H4 (cell line): ENCODE measurements around the gene ARHGAP44. TPM values are rescaled to one million over a fixed set of nuclear protein-coding genes. Genes with fewer than 3 reads are reported as not detected.
"Not testable (repeated sequence)": the region's sequence is repeated elsewhere in the genome, so short reads cannot be mapped to it uniquely, and the experiment has no call there.

ENCODE experiments used
- DNase-seq: peaks from one replicate; pipeline ENCODE4 v3.0.0-alpha.2; 2015; ENCODE audit warnings: low spot score
- total RNA-seq: library from RNA; depleted of rRNA; stranded (reverse); fragments of >200 nt; shearing (Covaris generic); gene quantifications from 2 replicates; pipeline ENCODE4 v1.2.3, GENCODE V29; 2014

Gene ARHGAP44
- total RNA-seq, 1 experiment from 2014 or later = 1.7 TPM

DNA sequence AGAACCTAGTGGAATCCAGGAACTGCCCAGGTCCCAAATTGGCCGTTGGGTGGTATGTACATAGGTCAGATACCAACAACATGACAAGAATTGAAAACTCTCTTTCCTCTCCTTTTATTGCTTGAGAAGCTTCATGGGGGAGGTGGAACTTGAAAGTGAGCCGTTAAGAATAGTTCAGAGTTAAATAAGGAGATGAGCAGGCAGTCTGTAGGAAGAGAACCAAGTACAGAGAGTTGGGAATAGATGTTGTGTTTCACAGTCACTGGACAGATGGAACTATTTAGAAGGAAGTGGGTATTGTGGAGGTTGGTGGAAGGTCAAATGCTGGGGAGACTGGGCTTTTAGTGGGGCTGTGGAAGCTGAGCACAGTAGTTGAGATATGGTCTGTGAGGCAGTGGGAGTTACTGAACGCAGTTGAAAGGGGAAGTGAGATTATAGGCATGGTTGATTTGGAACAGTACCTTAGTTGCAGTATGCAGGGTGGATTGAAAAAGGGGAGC lies 26.4 kb downstream of the ARHGAP44 start:
- no peak for DNase-seq

DNA sequence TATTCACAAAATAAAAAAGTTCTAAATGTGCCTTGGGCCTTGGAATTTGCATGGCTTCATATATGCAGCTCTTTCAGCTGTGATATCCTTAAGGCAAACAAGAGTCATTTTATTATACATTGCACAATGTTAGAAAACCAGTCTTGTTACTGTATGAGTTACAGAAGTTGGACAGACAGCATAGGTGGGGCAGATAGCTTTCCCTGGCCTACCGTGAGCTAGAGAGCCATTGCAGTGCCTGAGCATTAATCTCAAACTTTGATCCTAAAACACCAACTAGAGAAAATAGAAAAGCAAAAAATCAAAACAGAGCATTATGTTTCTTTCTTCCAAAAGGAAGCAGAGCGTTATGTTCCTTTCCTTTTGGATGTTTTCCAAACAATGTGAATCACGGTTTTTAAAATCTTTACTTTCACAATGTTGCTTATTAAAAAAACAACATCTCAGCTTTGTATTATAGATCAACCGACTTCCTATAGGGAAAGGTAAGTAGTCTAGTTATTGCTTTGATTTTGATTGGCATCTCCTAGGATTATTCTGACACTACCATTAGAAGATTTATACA lies 32.2 kb downstream of the ARHGAP44 start:
- no peak for DNase-seq

- no peak for DNase-seq
Measured at GRCh38 chr17:12826431-12826830, 37.1 kb downstream of the ARHGAP44 start.

DNA sequence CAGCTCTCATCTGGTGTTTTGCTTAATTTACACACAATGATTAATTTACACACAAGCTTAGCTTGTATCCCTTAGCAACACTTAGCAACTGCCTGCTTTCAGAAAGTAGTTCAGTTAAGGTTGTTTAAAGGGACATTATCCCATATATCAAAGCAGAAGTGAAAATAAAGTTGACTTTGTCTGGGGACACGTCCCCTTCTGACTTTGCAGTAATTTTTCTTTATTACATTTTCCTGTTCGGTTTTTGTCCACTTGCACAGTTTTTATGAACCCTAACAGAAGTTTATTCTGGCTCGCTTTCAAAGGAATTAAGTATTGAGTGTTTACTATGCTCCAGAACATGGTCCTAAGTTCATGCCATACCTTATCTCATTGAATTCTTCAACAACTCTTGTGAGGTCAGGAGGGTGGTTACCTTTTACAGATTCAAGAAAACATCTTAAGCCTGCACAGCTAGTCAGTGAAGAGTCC lies 41.5 kb downstream of the ARHGAP44 start:
- DNase-seq = no peak

DNA sequence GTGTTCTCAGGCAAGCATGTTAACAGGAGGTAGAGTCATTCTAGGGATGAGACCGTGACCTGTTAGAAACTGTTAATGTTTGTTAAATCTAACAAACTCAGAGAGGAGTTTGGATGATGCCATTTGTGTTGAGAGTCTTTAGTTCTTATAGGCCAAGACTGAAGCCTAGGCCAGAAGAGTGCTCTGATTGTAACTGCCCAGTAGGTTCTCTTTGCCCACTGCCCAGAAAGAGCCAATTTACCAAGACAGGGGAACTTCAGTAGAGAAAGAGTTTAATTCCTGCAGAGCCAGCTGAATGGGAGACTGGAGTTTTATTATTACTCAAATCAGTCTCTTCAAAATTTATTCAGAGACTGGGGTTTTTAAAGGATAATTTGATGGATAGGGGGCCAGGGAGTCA lies 42.5 kb downstream of the ARHGAP44 start:
- DNase-seq = no peak

DNA sequence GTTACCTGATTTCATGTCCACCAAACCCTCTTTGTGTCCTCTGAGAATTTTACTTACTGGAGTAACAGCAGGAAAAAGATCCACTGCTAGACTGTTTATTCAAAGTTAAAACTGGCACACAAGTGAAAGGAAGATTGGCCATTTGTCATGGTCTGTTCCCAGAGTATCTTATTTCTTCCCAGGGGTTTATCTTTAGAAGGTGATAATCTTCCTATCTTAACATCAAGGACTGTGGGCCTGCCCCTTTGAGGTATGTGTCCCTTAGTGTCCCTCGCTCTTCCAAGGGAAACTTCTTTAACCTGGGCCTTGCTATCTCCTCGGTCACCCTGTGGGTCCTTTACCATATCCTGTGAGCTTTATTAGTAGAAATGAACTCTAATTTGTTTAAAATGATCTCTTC lies 49.7 kb downstream of the ARHGAP44 start:
- DNase-seq = no peak

- DNase-seq = no peak
Measured at GRCh38 chr17:12842936-12843335, 53.6 kb downstream of the ARHGAP44 start.

- DNase-seq = no peak
Measured at GRCh38 chr17:12850996-12851395, 61.7 kb downstream of the ARHGAP44 start.

- no peak for DNase-seq
Measured at GRCh38 chr17:12851901-12852435, 62.7 kb downstream of the ARHGAP44 start.

DNA sequence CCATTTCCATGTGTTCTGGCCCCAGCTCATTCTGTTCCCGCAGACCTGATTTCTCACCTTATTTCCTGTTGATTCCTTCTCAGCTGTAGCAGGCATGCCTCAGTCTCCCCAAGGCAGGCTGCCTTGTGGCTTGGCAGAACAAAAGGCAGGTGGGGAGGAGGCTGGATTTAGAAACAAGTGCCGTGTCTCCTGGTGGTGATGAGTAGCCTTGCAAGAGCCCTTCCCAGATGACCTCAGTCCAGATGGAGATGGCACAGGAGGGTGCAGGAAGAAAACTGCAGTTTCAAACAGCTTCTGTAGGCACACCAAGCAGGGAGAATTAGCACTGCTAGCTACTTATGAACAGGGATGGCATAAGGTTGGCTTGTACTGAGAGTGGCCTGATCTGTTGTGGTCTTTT lies 64.6 kb downstream of the ARHGAP44 start:
- DNase-seq = no peak

- no peak for DNase-seq
Measured at GRCh38 chr17:12856416-12856815, 67.1 kb downstream of the ARHGAP44 start.

DNA sequence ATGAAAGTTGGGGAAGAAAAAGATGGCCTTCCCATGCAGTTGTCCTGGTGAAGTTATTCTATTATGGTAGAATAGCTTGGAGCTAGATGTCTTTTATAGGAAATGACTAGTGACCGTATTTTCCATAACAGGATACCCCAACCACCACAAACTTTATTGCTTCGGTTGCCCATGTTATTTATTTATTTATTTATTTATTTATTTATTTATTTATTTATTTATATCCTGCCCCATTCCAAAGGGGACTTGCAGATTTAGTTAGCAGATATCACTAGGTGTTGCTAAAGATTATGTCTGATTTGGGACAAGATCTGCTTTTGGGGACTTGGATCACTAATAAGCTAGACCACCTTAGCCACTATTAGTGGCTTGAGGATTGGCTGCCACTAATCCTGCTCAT lies 68.3 kb downstream of the ARHGAP44 start:
- no peak for DNase-seq

DNA sequence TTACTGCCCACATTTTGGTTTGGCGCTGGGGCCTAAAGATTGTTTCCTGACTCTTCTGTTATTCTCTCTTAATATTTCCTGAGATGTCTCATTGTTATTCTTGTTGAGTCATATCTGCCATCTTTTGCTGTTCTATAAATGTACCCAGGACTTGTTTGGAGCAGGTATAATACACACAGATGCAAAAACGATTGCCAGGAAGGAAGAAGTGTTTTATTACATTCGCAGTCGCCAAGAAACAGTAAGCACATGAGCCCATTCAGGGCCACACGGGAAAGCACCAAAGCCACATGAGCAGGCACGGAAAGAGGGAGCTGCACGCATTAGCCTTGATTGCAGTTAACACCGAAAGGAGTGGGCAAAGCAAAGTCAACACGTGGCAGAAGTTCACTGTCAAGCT lies 70.2 kb downstream of the ARHGAP44 start:
- DNase-seq = no peak

- DNase-seq = no peak
Measured at GRCh38 chr17:12865769-12866168, 76.5 kb downstream of the ARHGAP44 start.

- DNase-seq = no peak
Measured at GRCh38 chr17:12866244-12866643, 76.9 kb downstream of the ARHGAP44 start.

DNA sequence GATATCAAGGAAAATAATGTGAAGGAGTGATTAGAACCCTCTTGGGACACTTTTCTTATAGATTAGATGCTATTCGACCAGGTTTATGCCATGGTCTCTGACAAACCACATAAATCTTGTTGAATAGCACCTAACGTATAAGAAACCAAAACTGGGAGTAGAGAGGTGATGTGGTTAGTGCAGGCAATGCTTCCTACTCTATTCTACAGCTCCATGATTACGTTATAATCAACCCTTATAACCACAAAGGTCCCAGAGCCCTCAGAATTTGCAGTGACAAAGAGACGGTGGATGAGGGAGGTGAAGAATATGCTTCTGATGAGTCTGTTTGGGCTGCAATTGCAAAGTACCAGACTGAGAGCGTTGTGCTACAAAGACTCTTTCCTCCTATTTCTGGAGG lies 78.4 kb downstream of the ARHGAP44 start:
- DNase-seq = no peak

DNA sequence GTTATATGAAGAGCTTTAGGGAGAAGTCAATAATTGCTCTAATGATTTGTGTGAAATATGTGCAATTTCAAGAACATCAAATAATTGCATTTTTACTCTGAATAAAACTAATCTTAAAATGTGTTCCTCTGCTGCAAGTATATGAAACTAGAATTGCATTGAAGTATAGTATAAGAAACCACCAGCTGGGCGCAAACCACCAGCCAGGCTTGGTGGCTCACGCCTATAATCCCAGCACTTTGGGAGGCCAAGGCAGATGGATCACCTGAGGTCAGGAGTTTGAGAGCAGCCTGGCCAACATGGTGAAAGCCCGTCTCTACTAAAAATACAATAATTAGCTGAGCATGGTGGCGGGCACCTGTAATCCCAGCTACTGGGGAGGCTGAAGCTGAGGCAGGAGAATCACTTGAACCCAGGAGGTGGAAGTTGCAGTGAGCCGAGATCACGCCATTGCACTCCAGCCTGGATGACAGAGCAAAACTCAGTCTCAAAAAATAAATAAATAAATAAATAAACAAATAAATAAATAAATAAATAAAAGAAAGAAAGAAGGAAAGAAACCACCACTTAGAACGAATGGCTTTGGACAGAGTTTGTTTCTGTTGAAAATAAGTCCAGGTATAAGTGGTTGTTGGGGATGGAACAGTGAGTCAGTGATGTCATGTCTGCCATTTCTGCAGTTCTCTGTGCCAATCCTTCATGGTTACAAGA lies 84.3 kb downstream of the ARHGAP44 start:
- DNase-seq = not testable (repeated sequence)

DNA sequence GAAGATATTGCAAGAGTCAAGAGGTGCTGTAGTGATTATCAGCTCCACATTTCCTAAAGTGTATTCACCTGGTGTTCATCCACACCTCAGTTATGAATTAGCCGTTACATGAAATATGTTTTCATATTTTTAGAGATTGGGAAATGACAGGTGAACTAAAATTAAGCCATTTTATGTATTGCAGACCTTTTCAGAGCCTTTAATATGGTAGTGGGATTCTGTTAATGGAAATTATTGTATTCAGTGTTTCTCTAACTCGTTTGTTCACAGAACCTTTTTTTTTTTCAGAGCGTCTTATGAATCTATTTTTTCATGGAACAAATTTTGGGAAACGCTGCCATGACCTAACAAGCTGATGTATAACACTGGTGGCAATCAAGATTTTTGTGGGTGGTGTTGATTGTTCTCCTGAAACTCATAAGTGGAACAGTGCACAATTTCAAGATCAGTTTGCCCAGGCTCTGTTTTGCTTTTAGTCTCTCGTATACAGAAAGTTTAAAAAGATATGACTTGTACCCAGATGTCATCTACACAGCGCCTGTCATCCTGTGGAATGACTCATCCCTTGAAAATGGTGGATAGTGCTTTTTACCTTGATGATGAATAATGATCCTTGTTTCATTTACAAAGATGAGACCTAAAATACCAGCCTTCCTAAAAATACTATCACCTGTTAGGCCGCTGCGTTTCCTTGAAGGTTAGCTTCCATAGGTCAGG lies 88.8 kb downstream of the ARHGAP44 start:
- DNase-seq = no peak

DNA sequence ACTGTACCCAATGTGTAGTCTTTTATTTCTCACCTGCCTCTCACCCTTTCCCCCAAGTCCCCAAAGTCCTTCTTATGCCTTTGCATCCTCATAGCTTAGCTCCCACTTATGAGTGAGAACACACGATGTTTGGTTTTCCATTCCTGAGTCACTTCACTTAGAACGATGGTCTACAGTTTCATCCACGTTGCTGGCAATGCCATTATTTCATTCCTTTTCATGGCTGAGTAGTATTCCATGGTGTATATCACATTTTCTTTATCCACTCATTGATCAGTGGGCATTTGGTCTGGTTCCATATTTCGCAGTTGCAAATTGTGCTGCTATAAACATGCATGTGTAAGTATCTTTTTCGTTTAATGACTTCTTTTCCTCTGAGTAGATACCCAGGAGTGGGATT lies 89.8 kb downstream of the ARHGAP44 start:
- not testable (repeated sequence) for DNase-seq

- DNase-seq = no peak
Measured at GRCh38 chr17:12883472-12883871, 94.2 kb downstream of the ARHGAP44 start.

DNA sequence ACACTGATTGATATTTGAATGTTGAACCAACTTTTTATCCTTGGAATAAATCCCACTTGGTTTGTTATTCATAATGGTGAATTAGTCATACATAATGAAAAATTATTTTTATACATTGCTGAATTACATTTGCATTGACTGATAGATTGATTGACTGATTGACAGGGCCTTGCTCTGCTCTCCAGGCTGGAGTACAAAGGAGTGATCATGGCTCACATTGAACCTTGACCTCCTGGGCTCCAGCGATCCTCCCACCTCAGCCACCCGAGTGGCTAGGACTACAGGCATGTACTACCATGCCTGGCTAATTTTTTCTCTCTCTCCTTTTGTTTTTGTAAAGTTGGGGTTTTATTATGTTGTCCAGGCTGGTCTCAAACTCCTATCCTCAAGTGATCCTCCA lies 97.8 kb downstream of the ARHGAP44 start:
- no peak for DNase-seq

DNA sequence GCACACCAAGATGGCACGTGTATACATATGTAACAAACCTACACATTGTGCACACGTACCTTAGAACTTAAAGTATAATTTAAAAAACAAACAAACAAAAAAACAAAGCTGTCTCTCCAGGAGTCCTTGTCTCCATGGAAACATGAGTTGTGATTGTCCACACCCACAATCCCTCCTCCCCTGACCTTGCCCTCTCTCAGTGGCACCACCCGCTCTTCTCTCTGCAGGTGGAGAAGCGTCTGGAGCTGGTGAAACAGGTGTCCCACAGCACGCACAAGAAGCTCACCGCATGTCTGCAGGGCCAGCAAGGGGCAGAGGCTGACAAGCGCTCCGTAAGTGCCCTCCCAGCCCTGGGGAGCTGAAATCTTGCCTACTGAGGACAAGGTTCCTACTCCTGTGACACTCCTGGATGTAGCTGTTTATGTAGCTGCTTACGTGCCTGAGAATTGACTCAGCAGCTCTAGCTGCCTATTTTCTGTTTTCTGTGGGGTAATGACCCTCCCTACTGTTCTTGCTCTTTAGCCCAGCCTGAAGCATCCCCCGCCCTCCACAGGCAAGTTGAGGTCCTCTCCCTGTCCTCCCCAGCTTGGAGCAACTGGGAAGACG lies 107.0 kb downstream of the ARHGAP44 start:
- DNase-seq = no peak
